ENCODE results near the gene KRT1. TPM values are rescaled to one million over a fixed set of nuclear protein-coding genes. Genes with fewer than 3 reads are reported as not detected.

Gene KRT1
- total RNA-seq, 1 donor from 2014 or later, result not detected

GRCh38 chr12:52659951-52660350 is 20.3 kb downstream of the KRT1 start:
- no peaks in the 10 kb centered on the region for H3K9me3 Mint-ChIP-seq (ENCODE audit: low read depth)
- no peaks in the 10 kb centered on the region for H3K36me3 Mint-ChIP-seq (ENCODE audit: low read depth)
- H3K4me1 Mint-ChIP-seq (ENCODE audit: low read depth), result no peaks in the 10 kb centered on the region
- H3K27ac Mint-ChIP-seq (ENCODE audit: unreplicated experiment), result no peak overlapping the region
- TF ChIP-seq CTCF (IDR thresholded peaks at IDR 0.05), result no peak
- H3K27me3 Mint-ChIP-seq (ENCODE audit: low read depth), result peaks cover 76% of the 10 kb centered on the region
- H3K4me3 Mint-ChIP-seq (ENCODE audit: unreplicated experiment), result no peak overlapping the region
- DNase-seq (ENCODE audit: low spot score), result no peak

GRCh38 chr12:52659395-52659794 is 20.8 kb downstream of the KRT1 start:
- Mint-ChIP-seq H3K27me3 (ENCODE audit: low read depth) (peaks cover 78% of the 10 kb centered on the region), H3K36me3 (ENCODE audit: low read depth) (no peaks in the 10 kb centered on the region), H3K4me1 (ENCODE audit: low read depth) (no peaks in the 10 kb centered on the region), H3K9me3 (ENCODE audit: low read depth) (no peaks in the 10 kb centered on the region), H3K27ac (ENCODE audit: unreplicated experiment) (no peak overlapping the region), H3K4me3 (ENCODE audit: unreplicated experiment) (no peak overlapping the region)
- no peak for DNase-seq (ENCODE audit: low spot score)
- no peak for TF ChIP-seq CTCF (IDR thresholded peaks at IDR 0.05)

- Mint-ChIP-seq H3K36me3 (ENCODE audit: low read depth) (no peaks in the 10 kb centered on the region), H3K9me3 (ENCODE audit: low read depth) (no peaks in the 10 kb centered on the region), H3K27me3 (ENCODE audit: low read depth) (peaks cover 78% of the 10 kb centered on the region), H3K4me3 (ENCODE audit: unreplicated experiment) (no peak overlapping the region), H3K4me1 (ENCODE audit: low read depth) (no peaks in the 10 kb centered on the region), H3K27ac (ENCODE audit: unreplicated experiment) (no peak overlapping the region)
- TF ChIP-seq CTCF (IDR thresholded peaks at IDR 0.05), result no peak
- no peak for DNase-seq (ENCODE audit: low spot score)
These were observed 22.0 kb downstream of the KRT1 start for GRCh38 chr12:52658196-52658595.

- no peak for DNase-seq (ENCODE audit: low spot score)
- Mint-ChIP-seq H3K4me3 (ENCODE audit: unreplicated experiment) (no peak overlapping the region), H3K36me3 (ENCODE audit: low read depth) (no peaks in the 10 kb centered on the region), H3K27ac (ENCODE audit: unreplicated experiment) (no peak overlapping the region), H3K9me3 (ENCODE audit: low read depth) (no peaks in the 10 kb centered on the region), H3K4me1 (ENCODE audit: low read depth) (no peaks in the 10 kb centered on the region), H3K27me3 (ENCODE audit: low read depth) (peaks cover 77% of the 10 kb centered on the region)
- no peak for TF ChIP-seq CTCF (IDR thresholded peaks at IDR 0.05)
These were observed 22.8 kb downstream of the KRT1 start for GRCh38 chr12:52657250-52657902.

GRCh38 chr12:52656616-52657015 is 23.6 kb downstream of the KRT1 start:
- Mint-ChIP-seq H3K4me1 (ENCODE audit: low read depth) (no peaks in the 10 kb centered on the region), H3K4me3 (ENCODE audit: unreplicated experiment) (no peak overlapping the region), H3K27me3 (ENCODE audit: low read depth) (peaks cover 73% of the 10 kb centered on the region), H3K36me3 (ENCODE audit: low read depth) (no peaks in the 10 kb centered on the region), H3K27ac (ENCODE audit: unreplicated experiment) (no peak overlapping the region), H3K9me3 (ENCODE audit: low read depth) (no peaks in the 10 kb centered on the region)
- no peak for DNase-seq (ENCODE audit: low spot score)
- TF ChIP-seq CTCF (IDR thresholded peaks at IDR 0.05), result no peak

Data from chondrocyte (in vitro differentiated cells).